OCI-LY1 (cell line): Measurements from ENCODE around the gene TMEM176B.

Experiments
- H2AFZ ChIP-seq: fragments of 200-600 bp; sonication (generic), shearing (Covaris generic); 2 replicates; pipeline ENCODE4 v1.6.0; 2014; ENCODE audit warnings: antibody characterized with exemption, mild to moderate bottlenecking, low read length
- H3F3A ChIP-seq: fragments of 200-600 bp; sonication (generic), shearing (Covaris generic); 2 replicates; pipeline ENCODE4 v1.6.0; 2014; ENCODE audit warnings: mild to moderate bottlenecking, antibody characterized with exemption, low read length, moderate library complexity; ENCODE audit not compliant: insufficient read depth
- H3K27ac ChIP-seq: fragments of 200-600 bp; sonication (generic); 2 replicates; pipeline ENCODE4 v1.5.1; 2014; ENCODE audit warnings: low read length, mixed run types, mild to moderate bottlenecking, low read depth; ENCODE audit not compliant: poor library complexity, severe bottlenecking
- H3K27me3 ChIP-seq: fragments of 200-600 bp; sonication (generic); 2 replicates; pipeline ENCODE4 v1.6.0; 2014; ENCODE audit warnings: antibody characterized with exemption, mild to moderate bottlenecking, low read length, moderate library complexity; ENCODE audit not compliant: insufficient read depth
- H3K36me3 ChIP-seq: fragments of 200-600 bp; sonication (generic); 2 replicates; pipeline ENCODE4 v1.6.1; 2014; ENCODE audit warnings: mild to moderate bottlenecking, antibody characterized with exemption, low read length, moderate library complexity, mixed read lengths; ENCODE audit not compliant: insufficient read depth
- H3K4me1 ChIP-seq: fragments of 200-600 bp; sonication (generic); 2 replicates; pipeline ENCODE4 v1.5.1; 2014; ENCODE audit warnings: mild to moderate bottlenecking, low read length, moderate library complexity; ENCODE audit not compliant: insufficient read depth, severe bottlenecking
- H3K4me2 ChIP-seq: fragments of 200-600 bp; sonication (generic), shearing (Covaris generic); 2 replicates; pipeline ENCODE4 v1.6.1; 2014; ENCODE audit warnings: low read length
- H3K4me3 ChIP-seq: fragments of 200-600 bp; sonication (generic); 2 replicates; pipeline ENCODE4 v1.5.1; 2014; ENCODE audit warnings: low read length, low read depth, mild to moderate bottlenecking, mixed read lengths; ENCODE audit not compliant: poor library complexity, severe bottlenecking
- H3K79me2 ChIP-seq: fragments of 200-600 bp; shearing (Covaris generic); 2 replicates; pipeline ENCODE4 v1.6.1; 2016; ENCODE audit warnings: mixed run types, low read length, mixed read lengths; ENCODE audit not compliant: insufficient read depth
- H3K9ac ChIP-seq: fragments of 200-600 bp; sonication (generic), shearing (Covaris generic); 2 replicates; pipeline ENCODE4 v1.6.1; 2014; ENCODE audit warnings: mild to moderate bottlenecking, low read length, mixed read lengths
- H3K9me2 ChIP-seq: fragments of 200-600 bp; sonication (generic), shearing (Covaris generic); 2 replicates; pipeline ENCODE4 v1.6.1; 2014; ENCODE audit warnings: low read depth, mild to moderate bottlenecking, low read length, mixed read lengths
- H3K9me3 ChIP-seq: fragments of 200-600 bp; shearing (Covaris generic); 2 replicates; pipeline ENCODE4 v1.6.1; 2014; ENCODE audit warnings: low read length, mixed read lengths
- H4K20me1 ChIP-seq: fragments of 200-600 bp; sonication (generic), shearing (Covaris generic); 2 replicates; pipeline ENCODE4 v1.6.0; 2016; ENCODE audit warnings: mild to moderate bottlenecking, low read length; ENCODE audit not compliant: insufficient read depth
- EZH2 ChIP-seq: fragments of 200-600 bp; sonication (generic), shearing (Covaris generic); IDR thresholded peaks from 2 replicates; pipeline ENCODE4 v1.8.0; 2017; ENCODE audit warnings: borderline replicate concordance, mixed run types, mild to moderate bottlenecking, antibody characterized with exemption, low read length, moderate library complexity, mixed read lengths
- TF ChIP-seq, protein P1 (sequence below): fragments of 200-600 bp; sonication (generic), shearing (Covaris generic); IDR thresholded peaks from 2 replicates; pipeline ENCODE4 v1.5.1; 2017; ENCODE audit warnings: mild to moderate bottlenecking, antibody characterized with exemption, low read length, moderate library complexity, mixed read lengths

The TMEM176B gene

DNA sequence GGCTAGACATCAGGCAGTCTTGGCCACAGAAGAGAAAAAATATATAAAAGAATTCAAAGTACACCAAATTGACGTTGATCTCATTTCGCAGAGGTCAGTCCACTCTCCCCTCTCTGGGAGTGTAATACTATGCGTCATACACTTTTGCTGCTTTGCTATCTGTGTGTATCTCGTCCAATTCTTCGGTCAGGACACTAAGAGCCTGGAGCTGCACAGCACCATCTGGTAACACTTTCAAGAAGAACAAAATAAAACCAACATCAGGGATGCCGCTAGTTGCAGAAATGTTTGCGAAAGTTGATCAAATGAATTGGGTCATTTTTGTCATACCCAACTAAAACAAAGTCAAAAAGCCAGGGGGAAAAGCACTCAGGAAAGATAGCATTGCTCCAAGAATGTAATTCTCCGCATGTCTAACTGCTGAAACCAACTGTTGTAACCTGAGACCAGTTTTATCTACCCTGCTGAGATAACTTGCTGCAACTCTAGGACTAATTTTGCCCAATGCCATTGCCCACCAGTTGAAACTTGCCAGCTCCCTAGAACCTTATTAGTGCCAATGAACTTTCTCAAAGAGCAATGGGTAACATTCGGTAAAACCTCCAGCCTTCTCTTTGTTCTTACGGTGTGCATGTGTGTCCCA is 23.4 kb upstream of the TMEM176B start:
- Histone ChIP-seq H2AFZ (no peak overlapping the region), H3K27ac (no peak overlapping the region), H3K4me3 (no peak overlapping the region), H3K9me2 (no peaks in the 10 kb centered on the region), H3K9ac (no peak overlapping the region), H3F3A (no peaks in the 10 kb centered on the region), H3K4me2 (no peak overlapping the region), H3K9me3 (no peaks in the 10 kb centered on the region), H4K20me1 (no peaks in the 10 kb centered on the region), H3K79me2 (no peaks in the 10 kb centered on the region), H3K4me1 (no peaks in the 10 kb centered on the region), H3K27me3 (peaks cover 7% of the 10 kb centered on the region; the same call in 1 of the 2 replicates), H3K36me3 (no peaks in the 10 kb centered on the region)
- TF ChIP-seq, protein P1, sequence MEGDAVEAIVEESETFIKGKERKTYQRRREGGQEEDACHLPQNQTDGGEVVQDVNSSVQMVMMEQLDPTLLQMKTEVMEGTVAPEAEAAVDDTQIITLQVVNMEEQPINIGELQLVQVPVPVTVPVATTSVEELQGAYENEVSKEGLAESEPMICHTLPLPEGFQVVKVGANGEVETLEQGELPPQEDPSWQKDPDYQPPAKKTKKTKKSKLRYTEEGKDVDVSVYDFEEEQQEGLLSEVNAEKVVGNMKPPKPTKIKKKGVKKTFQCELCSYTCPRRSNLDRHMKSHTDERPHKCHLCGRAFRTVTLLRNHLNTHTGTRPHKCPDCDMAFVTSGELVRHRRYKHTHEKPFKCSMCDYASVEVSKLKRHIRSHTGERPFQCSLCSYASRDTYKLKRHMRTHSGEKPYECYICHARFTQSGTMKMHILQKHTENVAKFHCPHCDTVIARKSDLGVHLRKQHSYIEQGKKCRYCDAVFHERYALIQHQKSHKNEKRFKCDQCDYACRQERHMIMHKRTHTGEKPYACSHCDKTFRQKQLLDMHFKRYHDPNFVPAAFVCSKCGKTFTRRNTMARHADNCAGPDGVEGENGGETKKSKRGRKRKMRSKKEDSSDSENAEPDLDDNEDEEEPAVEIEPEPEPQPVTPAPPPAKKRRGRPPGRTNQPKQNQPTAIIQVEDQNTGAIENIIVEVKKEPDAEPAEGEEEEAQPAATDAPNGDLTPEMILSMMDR = no peak

DNA sequence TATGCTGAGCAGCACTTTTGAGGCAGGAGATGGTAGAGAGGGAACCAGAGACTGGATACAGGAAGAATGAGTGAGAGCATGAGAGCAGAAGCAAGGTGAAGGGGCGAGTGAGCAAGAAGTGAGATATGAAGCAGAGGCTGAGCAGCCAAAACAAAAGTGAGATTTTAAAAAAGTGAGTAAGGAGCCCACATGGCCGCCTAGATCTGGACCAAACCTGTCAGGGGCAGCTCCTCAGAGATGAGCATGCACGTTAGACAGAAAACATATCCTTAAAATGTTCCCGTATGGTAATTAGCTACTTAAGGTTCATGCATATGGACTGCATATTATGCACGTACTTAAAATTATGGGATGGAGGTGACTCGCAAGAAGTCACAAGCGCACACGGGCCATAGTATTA is 22.9 kb upstream of the TMEM176B start:
- no peak overlapping the region for H3K9ac ChIP-seq
- TF ChIP-seq, protein P1 = no peak
- no peak for TF ChIP-seq EZH2
- H3K79me2 ChIP-seq = no peaks in the 10 kb centered on the region
- no peaks in the 10 kb centered on the region for H4K20me1 ChIP-seq
- H3K9me2 ChIP-seq = no peaks in the 10 kb centered on the region
- H3K27ac ChIP-seq = no peak overlapping the region
- H3K4me3 ChIP-seq = no peak overlapping the region
- peaks cover 7% of the 10 kb centered on the region; the same call in 1 of the 2 replicates for H3K27me3 ChIP-seq
- H3K4me1 ChIP-seq = no peaks in the 10 kb centered on the region
- H3K9me3 ChIP-seq = no peaks in the 10 kb centered on the region
- H3K36me3 ChIP-seq = no peaks in the 10 kb centered on the region
- no peaks in the 10 kb centered on the region for H3F3A ChIP-seq
- H2AFZ ChIP-seq = no peak overlapping the region
- no peak overlapping the region for H3K4me2 ChIP-seq

DNA sequence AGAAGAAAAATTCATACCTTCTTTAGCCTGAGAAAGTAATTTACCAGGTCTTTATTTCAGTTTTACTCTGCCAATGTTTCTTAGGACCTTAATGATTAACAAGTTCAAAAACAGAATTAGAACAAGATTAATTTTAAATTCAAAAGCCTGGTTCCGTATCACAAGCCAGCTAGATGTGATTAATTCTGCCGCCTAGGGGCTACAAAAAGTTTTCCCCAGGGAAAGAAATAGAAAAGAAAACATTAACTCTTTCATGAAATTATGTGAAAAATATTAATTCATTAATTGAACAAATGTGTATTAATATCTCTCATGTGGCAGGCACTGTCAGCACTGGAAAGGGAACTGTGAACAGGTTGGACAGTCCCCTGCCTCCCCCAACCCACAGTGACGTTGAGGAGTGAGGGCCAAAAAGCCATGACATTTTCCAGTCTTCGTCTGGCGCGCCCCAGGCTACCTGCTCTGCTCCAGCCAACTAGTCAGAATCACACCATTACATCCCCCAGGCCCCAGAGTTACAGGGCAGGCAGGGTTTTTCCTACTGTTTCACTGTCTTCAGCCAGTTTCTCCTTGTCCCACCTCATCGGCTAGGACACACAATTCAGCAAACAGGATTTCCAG is 20.5 kb upstream of the TMEM176B start:
- peaks cover 7% of the 10 kb centered on the region; the same call in 1 of the 2 replicates for H3K27me3 ChIP-seq
- no peaks in the 10 kb centered on the region for H3K4me1 ChIP-seq
- no peak overlapping the region for H2AFZ ChIP-seq
- no peak overlapping the region for H3K4me3 ChIP-seq
- H3K36me3 ChIP-seq = no peaks in the 10 kb centered on the region
- no peaks in the 10 kb centered on the region for H3F3A ChIP-seq
- no peak overlapping the region for H3K27ac ChIP-seq
- no peaks in the 10 kb centered on the region for H3K79me2 ChIP-seq
- no peak overlapping the region for H3K4me2 ChIP-seq
- no peak overlapping the region for H3K9ac ChIP-seq
- TF ChIP-seq, protein P1 = peak; percentile 10; the same call in 1 of the 2 replicates
- TF ChIP-seq EZH2 = no peak
- peaks cover 7% of the 10 kb centered on the region for H3K9me3 ChIP-seq
- H3K9me2 ChIP-seq = no peaks in the 10 kb centered on the region
- no peaks in the 10 kb centered on the region for H4K20me1 ChIP-seq
